ENCODE data around the gene SEM1. TPM values are rescaled to one million over a fixed set of nuclear protein-coding genes. Genes with fewer than 3 reads are reported as not detected.

SEM1 gene
- total RNA-seq, 6 experiments from 2014 or later: 35.0 to 87.7 (median 45.9) TPM

GRCh38 chr7:96713037-96713436 is 3.4 kb upstream of the SEM1 start:
- TF ChIP-seq, protein P1, sequence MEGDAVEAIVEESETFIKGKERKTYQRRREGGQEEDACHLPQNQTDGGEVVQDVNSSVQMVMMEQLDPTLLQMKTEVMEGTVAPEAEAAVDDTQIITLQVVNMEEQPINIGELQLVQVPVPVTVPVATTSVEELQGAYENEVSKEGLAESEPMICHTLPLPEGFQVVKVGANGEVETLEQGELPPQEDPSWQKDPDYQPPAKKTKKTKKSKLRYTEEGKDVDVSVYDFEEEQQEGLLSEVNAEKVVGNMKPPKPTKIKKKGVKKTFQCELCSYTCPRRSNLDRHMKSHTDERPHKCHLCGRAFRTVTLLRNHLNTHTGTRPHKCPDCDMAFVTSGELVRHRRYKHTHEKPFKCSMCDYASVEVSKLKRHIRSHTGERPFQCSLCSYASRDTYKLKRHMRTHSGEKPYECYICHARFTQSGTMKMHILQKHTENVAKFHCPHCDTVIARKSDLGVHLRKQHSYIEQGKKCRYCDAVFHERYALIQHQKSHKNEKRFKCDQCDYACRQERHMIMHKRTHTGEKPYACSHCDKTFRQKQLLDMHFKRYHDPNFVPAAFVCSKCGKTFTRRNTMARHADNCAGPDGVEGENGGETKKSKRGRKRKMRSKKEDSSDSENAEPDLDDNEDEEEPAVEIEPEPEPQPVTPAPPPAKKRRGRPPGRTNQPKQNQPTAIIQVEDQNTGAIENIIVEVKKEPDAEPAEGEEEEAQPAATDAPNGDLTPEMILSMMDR (IDR thresholded peaks at IDR 0.05): no peak
- Mint-ChIP-seq H3K4me1 (ENCODE audit: low read depth) (peaks cover 6% of the 10 kb centered on the region), H3K4me3 (no peak overlapping the region), H3K27ac (no peak overlapping the region), H3K36me3 (ENCODE audit: low read depth) (no peaks in the 10 kb centered on the region), H3K9me3 (no peaks in the 10 kb centered on the region), H3K27me3 (ENCODE audit: insufficient read depth) (peaks cover 5% of the 10 kb centered on the region; the same call in 1 of the 2 replicates)
- DNase-seq: no peak

- Mint-ChIP-seq H3K4me3 (no peak overlapping the region; the same call in 1 of the 2 replicates), H3K27ac (no peak overlapping the region), H3K9me3 (no peaks in the 10 kb centered on the region), H3K27me3 (ENCODE audit: insufficient read depth) (peaks cover 5% of the 10 kb centered on the region; the same call in 1 of the 2 replicates), H3K4me1 (ENCODE audit: low read depth) (peaks cover 14% of the 10 kb centered on the region), H3K36me3 (ENCODE audit: low read depth) (no peaks in the 10 kb centered on the region)
- no peak for DNase-seq
- TF ChIP-seq, protein P1 (IDR thresholded peaks at IDR 0.05): no peak
Observed at GRCh38 chr7:96710544-96710943, 898 bp upstream of the SEM1 start.

DNA sequence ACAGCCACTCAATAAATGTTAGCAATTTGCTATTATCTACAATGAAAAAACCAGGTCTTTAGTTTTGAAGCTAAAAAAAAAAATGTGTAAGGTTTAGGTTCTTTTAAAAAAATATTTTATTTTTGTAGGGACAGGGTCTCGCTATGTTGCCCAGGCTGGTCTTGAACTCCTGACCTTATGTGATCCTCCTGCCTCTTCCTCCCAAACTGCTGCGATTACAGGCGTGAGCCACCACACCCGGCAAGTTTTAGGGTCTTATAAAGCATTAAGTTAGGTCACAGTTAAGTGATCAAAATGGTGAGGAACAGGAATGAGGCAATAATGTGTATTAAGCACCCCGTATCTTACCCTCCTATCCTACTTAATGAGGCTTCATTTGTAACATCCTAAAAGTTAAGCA is 774 bp downstream of the SEM1 start:
- peaks cover 14% of the 10 kb centered on the region for H3K4me1 Mint-ChIP-seq (ENCODE audit: low read depth)
- no peak for DNase-seq
- TF ChIP-seq, protein P1 (IDR thresholded peaks at IDR 0.05): no peak
- H3K27me3 Mint-ChIP-seq (ENCODE audit: insufficient read depth): peaks cover 5% of the 10 kb centered on the region; the same call in 1 of the 2 replicates
- H3K4me3 Mint-ChIP-seq: peak overlapping the region; percentile 99
- H3K27ac Mint-ChIP-seq: peak overlapping the region; percentile 100
- H3K9me3 Mint-ChIP-seq: no peaks in the 10 kb centered on the region
- no peaks in the 10 kb centered on the region for H3K36me3 Mint-ChIP-seq (ENCODE audit: low read depth)

GRCh38 chr7:96707901-96708774 is 1.5 kb downstream of the SEM1 start:
- no peak for DNase-seq
- H3K4me3 Mint-ChIP-seq: peak overlapping the region; percentile 99
- H3K36me3 Mint-ChIP-seq (ENCODE audit: low read depth): no peaks in the 10 kb centered on the region

GRCh38 chr7:96701258-96701657 is 8.4 kb downstream of the SEM1 start:
- no peak overlapping the region for H3K27ac Mint-ChIP-seq
- no peak for DNase-seq
- TF ChIP-seq, protein P1 (IDR thresholded peaks at IDR 0.05): no peak
- peaks cover 14% of the 10 kb centered on the region for H3K4me1 Mint-ChIP-seq (ENCODE audit: low read depth)
- H3K36me3 Mint-ChIP-seq (ENCODE audit: low read depth): peaks cover 7% of the 10 kb centered on the region
- H3K9me3 Mint-ChIP-seq: no peaks in the 10 kb centered on the region
- H3K4me3 Mint-ChIP-seq: no peak overlapping the region
- no peaks in the 10 kb centered on the region for H3K27me3 Mint-ChIP-seq (ENCODE audit: insufficient read depth)

More at GRCh38 chr7:96707901-96708774, 1.5 kb downstream of the SEM1 start:
- no peaks in the 10 kb centered on the region for H3K9me3 Mint-ChIP-seq
- peak overlapping the region; percentile 100; the same call in 1 of the 2 replicates for H3K27ac Mint-ChIP-seq
- H3K27me3 Mint-ChIP-seq (ENCODE audit: insufficient read depth): peaks cover 3% of the 10 kb centered on the region; the same call in 1 of the 2 replicates
- TF ChIP-seq, protein P1 (IDR thresholded peaks at IDR 0.05): no peak
- peaks cover 14% of the 10 kb centered on the region for H3K4me1 Mint-ChIP-seq (ENCODE audit: low read depth)

All from HFFc6 (cell line).